ENCODE results near the gene FAAP20. TPM values are rescaled to one million over a fixed set of nuclear protein-coding genes. Genes with fewer than 3 reads are reported as not detected.

The FAAP20 gene
- total and polyA plus RNA-seq, 3 donors from 2014 or later, result 65.5 to 72.6 (median 72.0) TPM

GRCh38 chr1:2165646-2166045 is 28.9 kb downstream of the FAAP20 start:
- WGBS, 2 donors, result 84 to 100% methylated on average over 4 to 19 of the region's 19 CpGs
- no peak for DNase-seq
- no peak overlapping the region for H3K27ac ChIP-seq

GRCh38 chr1:2163205-2163604 is 31.4 kb downstream of the FAAP20 start:
- 86 to 100% methylated on average over 3 to 7 of the region's 7 CpGs for WGBS, 2 donors

More at GRCh38 chr1:2165646-2166045, 28.9 kb downstream of the FAAP20 start:
- Histone ChIP-seq H3K9me3 (no peaks in the 10 kb centered on the region), H3K27me3 (no peaks in the 10 kb centered on the region), H3K36me3 (ENCODE audit: low read depth, missing control alignments) (no peaks in the 10 kb centered on the region), H3K4me1 (no peaks in the 10 kb centered on the region), H3K4me3 (no peak overlapping the region)
- TF ChIP-seq, protein P1, sequence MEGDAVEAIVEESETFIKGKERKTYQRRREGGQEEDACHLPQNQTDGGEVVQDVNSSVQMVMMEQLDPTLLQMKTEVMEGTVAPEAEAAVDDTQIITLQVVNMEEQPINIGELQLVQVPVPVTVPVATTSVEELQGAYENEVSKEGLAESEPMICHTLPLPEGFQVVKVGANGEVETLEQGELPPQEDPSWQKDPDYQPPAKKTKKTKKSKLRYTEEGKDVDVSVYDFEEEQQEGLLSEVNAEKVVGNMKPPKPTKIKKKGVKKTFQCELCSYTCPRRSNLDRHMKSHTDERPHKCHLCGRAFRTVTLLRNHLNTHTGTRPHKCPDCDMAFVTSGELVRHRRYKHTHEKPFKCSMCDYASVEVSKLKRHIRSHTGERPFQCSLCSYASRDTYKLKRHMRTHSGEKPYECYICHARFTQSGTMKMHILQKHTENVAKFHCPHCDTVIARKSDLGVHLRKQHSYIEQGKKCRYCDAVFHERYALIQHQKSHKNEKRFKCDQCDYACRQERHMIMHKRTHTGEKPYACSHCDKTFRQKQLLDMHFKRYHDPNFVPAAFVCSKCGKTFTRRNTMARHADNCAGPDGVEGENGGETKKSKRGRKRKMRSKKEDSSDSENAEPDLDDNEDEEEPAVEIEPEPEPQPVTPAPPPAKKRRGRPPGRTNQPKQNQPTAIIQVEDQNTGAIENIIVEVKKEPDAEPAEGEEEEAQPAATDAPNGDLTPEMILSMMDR (IDR thresholded peaks at IDR 0.05), result no peak
- TF ChIP-seq POLR2A (IDR thresholded peaks at IDR 0.05), result no peak
- intact Hi-C loops (cut with DNase I; ENCODE audit: low total_unique reads), result no loop called here

DNA sequence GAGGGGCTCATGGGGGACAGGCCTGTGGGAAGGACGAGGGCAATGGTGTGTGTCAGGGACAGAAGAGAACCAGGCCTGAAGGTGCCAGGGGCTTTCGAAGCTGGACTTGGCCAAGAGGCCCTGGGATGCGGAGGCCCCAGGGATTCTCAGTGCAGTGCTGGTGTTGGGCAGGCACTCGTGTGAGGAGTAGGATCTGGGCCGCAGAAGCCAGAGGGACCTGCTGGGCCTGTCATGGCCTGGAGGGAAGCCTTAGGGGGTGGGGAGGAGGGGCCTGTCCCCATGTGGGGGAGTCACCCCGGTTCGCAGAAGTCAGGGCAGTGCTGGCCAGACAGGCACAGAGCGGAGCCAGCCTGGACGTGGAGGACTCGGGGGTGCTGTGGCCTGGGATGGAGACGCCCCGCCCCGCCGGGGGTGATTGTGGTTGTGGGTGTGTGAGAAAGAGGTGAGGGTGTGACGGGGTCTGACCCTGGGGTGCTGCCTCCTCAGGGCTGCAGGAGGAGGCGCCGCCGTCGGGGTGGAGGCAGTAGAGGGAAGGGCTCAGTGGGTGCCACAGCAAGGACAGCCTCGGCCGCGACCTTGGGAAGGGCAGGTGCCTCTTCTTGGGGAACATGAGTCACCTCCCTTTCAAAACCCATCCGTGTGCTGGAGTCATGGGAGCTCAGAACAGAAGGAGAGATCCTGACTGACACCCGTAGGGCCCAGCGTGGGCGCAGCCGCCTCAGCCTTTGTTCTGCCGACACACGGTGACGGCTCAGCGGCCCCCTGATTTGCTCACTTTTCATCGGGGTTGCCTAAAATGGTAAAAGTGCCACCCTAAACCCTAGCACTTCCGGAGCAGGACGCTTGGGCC is 33.9 kb downstream of the FAAP20 start:
- H3K4me3 ChIP-seq, result no peak overlapping the region
- no peaks in the 10 kb centered on the region for H3K36me3 ChIP-seq (ENCODE audit: low read depth, missing control alignments)
- H3K27ac ChIP-seq, result no peak overlapping the region
- no peak for DNase-seq
- intact Hi-C loops (cut with DNase I; ENCODE audit: low total_unique reads), result no loop called here
- H3K27me3 ChIP-seq, result no peaks in the 10 kb centered on the region
- H3K9me3 ChIP-seq, result no peaks in the 10 kb centered on the region
- H3K4me1 ChIP-seq, result no peaks in the 10 kb centered on the region
- TF ChIP-seq POLR2A (IDR thresholded peaks at IDR 0.05), result no peak
- TF ChIP-seq, protein P1 (IDR thresholded peaks at IDR 0.05), result no peak
- WGBS, 2 donors, result 85 to 87% methylated on average over 22 to 34 of the region's 34 CpGs

More at GRCh38 chr1:2163205-2163604, 31.4 kb downstream of the FAAP20 start:
- no peak overlapping the region for H3K27ac ChIP-seq
- TF ChIP-seq, protein P1 (IDR thresholded peaks at IDR 0.05), result no peak
- no peak for TF ChIP-seq POLR2A (IDR thresholded peaks at IDR 0.05)
- no peak for DNase-seq
- H3K36me3 ChIP-seq (ENCODE audit: low read depth, missing control alignments), result no peaks in the 10 kb centered on the region
- H3K4me3 ChIP-seq, result no peak overlapping the region
- H3K9me3 ChIP-seq, result no peaks in the 10 kb centered on the region
- no peaks in the 10 kb centered on the region for H3K4me1 ChIP-seq
- no peaks in the 10 kb centered on the region for H3K27me3 ChIP-seq
- intact Hi-C loops (cut with DNase I; ENCODE audit: low total_unique reads), result no loop called here

GRCh38 chr1:2159124-2159523 is 35.4 kb downstream of the FAAP20 start:
- TF ChIP-seq, protein P1 (IDR thresholded peaks at IDR 0.05), result no peak
- no peak for TF ChIP-seq POLR2A (IDR thresholded peaks at IDR 0.05)
- no peak for DNase-seq
- Histone ChIP-seq H3K4me1 (no peaks in the 10 kb centered on the region), H3K4me3 (no peak overlapping the region), H3K9me3 (no peaks in the 10 kb centered on the region), H3K27me3 (no peaks in the 10 kb centered on the region), H3K27ac (no peak overlapping the region), H3K36me3 (ENCODE audit: low read depth, missing control alignments) (no peaks in the 10 kb centered on the region)
- WGBS, 2 donors, result 94% methylated on average over 18 of the region's 18 CpGs
- intact Hi-C loops (cut with DNase I; ENCODE audit: low total_unique reads), result no loop called here

Data from testis (tissue), 3 donors.